ENCODE measurements around the gene GLO1. TPM values are rescaled to one million over a fixed set of nuclear protein-coding genes. Genes with fewer than 3 reads are reported as not detected.
"Not testable (repeated sequence)": the region's sequence is repeated elsewhere in the genome, so short reads cannot be mapped to it uniquely, and the experiment has no call there.

GLO1 gene
- total RNA-seq, 1 donor from 2014 or later, result 52.0 TPM

DNA sequence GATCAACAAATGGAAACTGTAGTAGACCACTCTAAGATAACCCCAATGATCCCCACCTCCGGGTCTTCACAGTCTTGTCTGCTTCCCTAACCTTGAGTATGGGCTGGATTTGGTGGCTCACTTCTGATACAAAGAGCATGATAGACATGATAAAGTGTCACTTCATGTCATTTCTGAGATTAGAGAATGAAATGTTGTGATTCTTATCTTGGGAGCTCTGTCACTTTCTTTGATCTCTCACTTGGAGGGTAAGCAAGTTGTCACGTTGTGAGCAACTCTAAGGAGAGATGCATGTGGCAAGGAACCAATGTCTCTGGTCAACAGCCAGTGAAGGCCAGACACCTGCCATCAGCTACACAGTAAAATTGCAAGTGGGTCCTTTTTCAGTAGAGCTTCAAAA lies 3.0 kb upstream of the GLO1 start:
- CTCF ChIA-PET, result no interaction called here
- H3K36me3 Mint-ChIP-seq (ENCODE audit: low read depth), result peaks cover 4% of the 10 kb centered on the region

DNA sequence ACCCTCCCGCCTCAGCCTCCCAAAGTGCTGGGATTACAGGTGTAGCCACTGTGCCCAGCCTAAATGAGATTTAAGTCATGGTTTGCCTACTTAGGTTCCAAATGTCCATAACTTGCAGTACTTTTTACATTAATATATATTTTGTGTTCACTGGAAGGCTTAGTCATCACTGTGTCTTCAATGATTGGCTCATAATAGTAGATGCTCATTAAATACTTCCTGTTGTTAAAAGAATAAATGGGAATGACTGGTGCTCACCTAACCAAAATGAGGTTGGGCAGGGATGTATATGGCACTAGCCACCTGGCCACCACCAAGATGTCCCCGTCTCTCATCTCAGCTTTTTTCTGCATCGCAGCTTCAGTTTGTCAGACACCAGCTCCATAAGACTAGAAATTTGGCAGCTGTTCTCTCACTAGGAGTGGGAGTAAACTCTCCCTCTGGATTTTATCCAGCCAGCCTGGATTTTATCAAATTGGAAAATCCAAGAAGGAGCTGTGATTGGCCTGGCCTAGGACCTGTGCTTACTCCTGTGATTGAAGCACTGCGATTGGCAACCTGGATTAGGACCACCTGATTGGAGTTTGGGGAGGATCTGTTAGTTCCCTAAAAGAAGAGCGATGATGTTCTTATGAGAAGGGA lies 1.1 kb upstream of the GLO1 start:
- H3K27me3 Mint-ChIP-seq, result peaks cover 14% of the 10 kb centered on the region
- no peak overlapping the region for H3K4me3 Mint-ChIP-seq
- CTCF ChIA-PET, result no interaction called here
- peaks cover 14% of the 10 kb centered on the region for H3K36me3 Mint-ChIP-seq (ENCODE audit: low read depth)
- ATAC-seq (ENCODE audit: low read depth) (no peak), DNase-seq (no peak)
- peaks cover 17% of the 10 kb centered on the region for H3K4me1 Mint-ChIP-seq
- H3K9me3 Mint-ChIP-seq, result peaks cover 9% of the 10 kb centered on the region
- H3K27ac Mint-ChIP-seq, result no peak overlapping the region
- POLR2A ChIA-PET, result interaction anchor here (1.9 kb wide), 1 partner anchor 65 kb away, joined by 11 read pairs; the partner anchor contains the start of gene BTBD9
- TF ChIP-seq, protein P1, sequence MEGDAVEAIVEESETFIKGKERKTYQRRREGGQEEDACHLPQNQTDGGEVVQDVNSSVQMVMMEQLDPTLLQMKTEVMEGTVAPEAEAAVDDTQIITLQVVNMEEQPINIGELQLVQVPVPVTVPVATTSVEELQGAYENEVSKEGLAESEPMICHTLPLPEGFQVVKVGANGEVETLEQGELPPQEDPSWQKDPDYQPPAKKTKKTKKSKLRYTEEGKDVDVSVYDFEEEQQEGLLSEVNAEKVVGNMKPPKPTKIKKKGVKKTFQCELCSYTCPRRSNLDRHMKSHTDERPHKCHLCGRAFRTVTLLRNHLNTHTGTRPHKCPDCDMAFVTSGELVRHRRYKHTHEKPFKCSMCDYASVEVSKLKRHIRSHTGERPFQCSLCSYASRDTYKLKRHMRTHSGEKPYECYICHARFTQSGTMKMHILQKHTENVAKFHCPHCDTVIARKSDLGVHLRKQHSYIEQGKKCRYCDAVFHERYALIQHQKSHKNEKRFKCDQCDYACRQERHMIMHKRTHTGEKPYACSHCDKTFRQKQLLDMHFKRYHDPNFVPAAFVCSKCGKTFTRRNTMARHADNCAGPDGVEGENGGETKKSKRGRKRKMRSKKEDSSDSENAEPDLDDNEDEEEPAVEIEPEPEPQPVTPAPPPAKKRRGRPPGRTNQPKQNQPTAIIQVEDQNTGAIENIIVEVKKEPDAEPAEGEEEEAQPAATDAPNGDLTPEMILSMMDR (IDR thresholded peaks at IDR 0.05), result no peak
- intact Hi-C loops (cut with micrococcal nuclease), result loop anchor here (1.0 to 2.0 kb wide), 2 partner anchors 15 to 65 kb away; partner anchors contain the start of gene BTBD9

More for the DNA sequence above, 3.0 kb upstream of the GLO1 start:
- no peak overlapping the region for H3K27ac Mint-ChIP-seq
- H3K27me3 Mint-ChIP-seq, result peaks cover 23% of the 10 kb centered on the region
- intact Hi-C loops (cut with micrococcal nuclease), result no loop called here
- H3K4me1 Mint-ChIP-seq, result peaks cover 14% of the 10 kb centered on the region
- H3K4me3 Mint-ChIP-seq, result no peak overlapping the region
- POLR2A ChIA-PET, result no interaction called here
- TF ChIP-seq, protein P1 (IDR thresholded peaks at IDR 0.05), result no peak
- H3K9me3 Mint-ChIP-seq, result peaks cover 4% of the 10 kb centered on the region
- DNase-seq (no peak), ATAC-seq (ENCODE audit: low read depth) (no peak)

DNA sequence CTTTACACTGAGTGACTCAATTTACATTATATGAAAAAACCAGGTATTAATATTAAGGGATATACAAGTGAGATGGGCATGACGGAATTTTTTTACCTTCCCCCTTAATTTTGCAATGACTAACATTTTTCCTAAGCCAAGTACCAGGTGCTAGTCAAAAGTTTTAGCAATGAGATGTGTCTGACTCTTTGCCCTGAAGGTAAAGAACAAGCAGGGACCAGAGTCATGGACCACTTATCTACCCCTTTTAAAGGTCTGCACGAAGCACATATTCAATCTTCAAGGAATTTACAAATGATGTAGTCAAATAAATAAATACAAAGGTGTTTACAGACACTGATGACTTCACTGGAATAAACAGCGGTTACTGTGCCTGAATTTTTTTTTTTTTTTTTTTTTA lies 1.4 kb downstream of the GLO1 start:
- Mint-ChIP-seq H3K4me3 (peak overlapping the region; percentile 92), H3K27ac (no peak overlapping the region), H3K36me3 (ENCODE audit: low read depth) (peaks cover 21% of the 10 kb centered on the region), H3K4me1 (peaks cover 19% of the 10 kb centered on the region), H3K9me3 (peaks cover 12% of the 10 kb centered on the region), H3K27me3 (peaks cover 5% of the 10 kb centered on the region)
- CTCF ChIA-PET, result no interaction called here
- no peak for DNase-seq
- POLR2A ChIA-PET, result interaction anchor here (0.6 to 2.1 kb wide), 3 partner anchors 31 to 401 kb away, joined by 3 to 7 read pairs (median 4); no protein-coding TSS in a partner anchor
- intact Hi-C loops (cut with micrococcal nuclease), result no loop called here
- no peak for ATAC-seq (ENCODE audit: low read depth)
- TF ChIP-seq, protein P1 (IDR thresholded peaks at IDR 0.05), result no peak

DNA sequence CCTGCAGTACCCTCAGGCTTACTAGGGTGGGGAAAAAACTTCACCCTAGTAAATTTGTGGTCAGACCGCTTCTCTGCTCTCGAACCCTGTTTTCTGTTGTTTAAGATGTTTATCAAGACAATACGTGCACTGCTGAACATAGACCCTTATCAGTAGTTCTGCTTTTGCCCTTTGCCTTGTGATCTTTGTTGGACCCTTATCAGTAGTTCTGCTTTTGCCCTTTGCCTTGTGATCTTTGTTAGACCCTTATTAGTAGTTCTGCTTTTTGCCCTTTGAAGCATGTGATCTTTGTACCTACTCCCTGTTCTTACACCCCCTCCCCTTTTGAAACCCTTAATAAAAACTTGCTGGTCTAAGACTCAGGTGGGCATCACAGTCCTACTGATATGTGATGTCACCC lies 3.2 kb downstream of the GLO1 start:
- peaks cover 23% of the 10 kb centered on the region for H3K4me1 Mint-ChIP-seq

DNA sequence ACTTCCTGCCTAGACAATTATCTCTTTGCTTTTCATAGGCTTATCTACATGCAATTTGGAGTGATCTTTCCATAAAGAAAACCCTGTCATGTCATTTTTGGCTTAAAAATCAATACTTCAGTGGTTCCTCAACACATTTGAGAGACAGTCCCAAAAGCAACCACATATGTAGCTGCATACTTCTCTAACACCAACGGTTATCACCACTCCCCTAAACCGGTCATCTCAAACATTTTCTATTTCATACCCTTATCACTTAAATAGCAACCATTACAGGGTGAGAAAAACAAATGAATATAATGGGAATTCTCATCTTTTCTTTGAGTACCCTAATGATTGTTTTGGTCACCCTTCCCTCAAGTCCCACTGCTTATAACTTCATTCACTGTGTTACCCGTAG lies 5.1 kb downstream of the GLO1 start:
- no peak overlapping the region for H3K4me3 Mint-ChIP-seq
- TF ChIP-seq, protein P1 (IDR thresholded peaks at IDR 0.05), result no peak
- CTCF ChIA-PET, result no interaction called here
- no peak for ATAC-seq (ENCODE audit: low read depth)
- no peaks in the 10 kb centered on the region for H3K27me3 Mint-ChIP-seq
- intact Hi-C loops (cut with micrococcal nuclease), result no loop called here
- H3K36me3 Mint-ChIP-seq (ENCODE audit: low read depth), result peaks cover 24% of the 10 kb centered on the region
- H3K27ac Mint-ChIP-seq, result no peak overlapping the region
- POLR2A ChIA-PET, result no interaction called here
- H3K4me1 Mint-ChIP-seq, result peaks cover 23% of the 10 kb centered on the region
- peaks cover 12% of the 10 kb centered on the region for H3K9me3 Mint-ChIP-seq
- DNase-seq, result no peak

More for the DNA sequence above, 3.2 kb downstream of the GLO1 start:
- H3K9me3 Mint-ChIP-seq, result peaks cover 12% of the 10 kb centered on the region
- POLR2A ChIA-PET; CTCF ChIA-PET; DNase-seq; H3K4me3 Mint-ChIP-seq; H3K27ac Mint-ChIP-seq; intact Hi-C loops (cut with micrococcal nuclease); H3K27me3 Mint-ChIP-seq; ATAC-seq (ENCODE audit: low read depth): not testable (repeated sequence)
- peaks cover 24% of the 10 kb centered on the region for H3K36me3 Mint-ChIP-seq (ENCODE audit: low read depth)

Data from activated B cell treated with CpG ODN at 0.5 μM for 24 hours (primary cell).